Suprapubic skin (tissue), 4 donors: ENCODE results near the gene SCAANT1.

Source experiments
- POLR2A ChIP-seq, 2 donors: fragments of 450-650 bp; IDR thresholded peaks; one replicate each; pipeline ENCODE4 v1.6.1; 2017; ENCODE audit warnings: antibody characterized with exemption in 2 of 2, mild to moderate bottlenecking in 2 of 2, moderate library complexity in 2 of 2
- POLR2AphosphoS5 ChIP-seq, 3 donors: sonication (generic); formaldehyde crosslinking; IDR thresholded peaks; one replicate each; pipeline ENCODE4 v1.6.1; 2017; ENCODE audit warnings: antibody characterized with exemption in 3 of 3
- TF ChIP-seq, protein P1 (sequence below), 2 donors: fragments of 200-600 bp in 1 of 2; fragments of 450-650 bp in 1 of 2; sonication (generic) in 1 of 2; IDR thresholded peaks; one replicate each; pipeline ENCODE4 v1.5.1; 2016 to 2019; ENCODE audit warnings: antibody characterized with exemption in 2 of 2, mild to moderate bottlenecking in 1 of 2, moderate library complexity in 1 of 2

DNA sequence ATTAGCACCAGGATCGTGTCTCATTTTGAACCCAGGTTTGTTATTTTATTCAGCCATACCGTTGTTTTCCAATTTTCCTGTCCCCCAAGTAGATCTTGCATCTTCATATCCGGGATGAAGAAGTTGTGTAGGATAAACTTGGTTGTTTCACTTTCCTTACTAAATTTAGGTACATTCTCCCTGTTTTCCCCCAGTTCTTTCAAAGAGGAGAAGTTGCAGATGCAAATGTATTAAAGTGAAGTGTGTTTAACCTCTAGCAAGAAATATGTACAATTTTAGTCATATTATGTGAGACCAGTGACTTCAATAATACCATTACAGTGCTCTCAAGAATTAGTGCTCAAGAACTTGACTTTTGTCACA is 47.2 kb downstream of the SCAANT1 start:
- no peak for TF ChIP-seq POLR2A (IDR thresholded peaks at IDR 0.05)
- TF ChIP-seq, protein P1, sequence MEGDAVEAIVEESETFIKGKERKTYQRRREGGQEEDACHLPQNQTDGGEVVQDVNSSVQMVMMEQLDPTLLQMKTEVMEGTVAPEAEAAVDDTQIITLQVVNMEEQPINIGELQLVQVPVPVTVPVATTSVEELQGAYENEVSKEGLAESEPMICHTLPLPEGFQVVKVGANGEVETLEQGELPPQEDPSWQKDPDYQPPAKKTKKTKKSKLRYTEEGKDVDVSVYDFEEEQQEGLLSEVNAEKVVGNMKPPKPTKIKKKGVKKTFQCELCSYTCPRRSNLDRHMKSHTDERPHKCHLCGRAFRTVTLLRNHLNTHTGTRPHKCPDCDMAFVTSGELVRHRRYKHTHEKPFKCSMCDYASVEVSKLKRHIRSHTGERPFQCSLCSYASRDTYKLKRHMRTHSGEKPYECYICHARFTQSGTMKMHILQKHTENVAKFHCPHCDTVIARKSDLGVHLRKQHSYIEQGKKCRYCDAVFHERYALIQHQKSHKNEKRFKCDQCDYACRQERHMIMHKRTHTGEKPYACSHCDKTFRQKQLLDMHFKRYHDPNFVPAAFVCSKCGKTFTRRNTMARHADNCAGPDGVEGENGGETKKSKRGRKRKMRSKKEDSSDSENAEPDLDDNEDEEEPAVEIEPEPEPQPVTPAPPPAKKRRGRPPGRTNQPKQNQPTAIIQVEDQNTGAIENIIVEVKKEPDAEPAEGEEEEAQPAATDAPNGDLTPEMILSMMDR (IDR thresholded peaks at IDR 0.05): no peak
- TF ChIP-seq POLR2AphosphoS5 (IDR thresholded peaks at IDR 0.05): no peak
